HG03558 (cell line): ENCODE data around the gene SFXN5.

Source experiments
- ATAC-seq: cut with Tn5 transposase; IDR thresholded peaks from one replicate; pipeline ENCODE4 v1.9.1; 2021; ENCODE audit warnings: moderate number of reproducible peaks; ENCODE audit not compliant: unreplicated experiment; ENCODE audit errors: extremely low read depth

Gene SFXN5

DNA sequence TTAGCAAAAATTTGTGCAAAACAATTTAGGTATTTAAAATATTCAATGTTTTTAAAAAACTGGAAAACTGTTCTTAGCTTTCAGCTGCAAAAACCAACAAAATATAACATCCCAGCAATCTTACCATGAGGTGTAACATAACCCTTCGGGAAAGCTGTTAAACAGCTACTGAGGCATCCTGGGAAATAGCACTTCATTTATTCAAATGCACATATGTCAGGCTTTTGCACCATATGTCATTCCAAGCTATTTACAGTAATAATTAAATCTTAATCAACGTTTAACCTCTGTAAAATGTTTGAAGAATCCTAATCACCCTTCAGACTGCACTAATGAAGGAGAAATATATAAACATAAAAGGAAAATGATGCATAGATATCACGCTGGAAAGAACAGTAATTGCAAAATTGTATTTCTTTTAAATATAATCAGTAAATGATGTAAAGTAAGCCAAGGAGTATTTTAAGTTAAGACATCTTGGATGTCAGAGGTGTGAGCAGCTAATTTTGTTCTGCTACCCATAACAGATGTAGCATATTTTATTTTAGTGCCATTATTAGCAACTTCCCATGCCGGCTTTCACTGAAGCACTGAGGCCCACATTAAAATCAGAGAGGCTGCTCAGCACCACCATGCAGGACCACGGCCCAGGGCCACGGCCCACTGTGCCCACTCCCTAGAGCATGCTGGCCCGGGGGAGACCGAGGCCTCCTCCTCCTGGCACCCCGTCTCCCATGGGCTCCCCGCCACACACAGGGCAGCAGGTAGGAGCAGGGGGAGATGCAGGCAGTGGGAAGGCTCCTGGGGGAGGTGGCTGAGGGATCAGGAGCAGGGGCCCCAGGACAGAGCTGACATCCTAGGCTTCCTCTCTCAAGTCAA is 123.3 kb downstream of the SFXN5 start:
- no peak for ATAC-seq

DNA sequence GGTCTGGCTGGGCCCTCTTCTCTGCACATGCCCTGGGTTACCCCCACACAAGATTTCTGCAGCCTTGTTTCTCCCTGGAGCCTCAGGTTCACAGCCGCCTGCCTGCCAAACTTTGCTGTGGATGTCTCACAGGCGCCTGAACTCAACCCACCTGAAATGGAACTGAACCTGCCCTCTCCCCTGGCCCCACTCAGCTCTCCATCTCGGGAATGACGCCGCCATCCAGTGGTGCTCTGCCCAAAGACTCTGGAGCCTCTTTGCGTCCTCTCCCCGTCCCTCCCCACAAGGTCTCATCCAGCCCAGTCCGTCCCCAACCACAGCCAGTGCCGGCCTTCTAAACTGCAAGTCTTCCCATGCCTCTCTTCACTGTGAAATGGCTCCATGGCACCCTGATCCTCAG is 125.0 kb downstream of the SFXN5 start:
- ATAC-seq = no peak

DNA sequence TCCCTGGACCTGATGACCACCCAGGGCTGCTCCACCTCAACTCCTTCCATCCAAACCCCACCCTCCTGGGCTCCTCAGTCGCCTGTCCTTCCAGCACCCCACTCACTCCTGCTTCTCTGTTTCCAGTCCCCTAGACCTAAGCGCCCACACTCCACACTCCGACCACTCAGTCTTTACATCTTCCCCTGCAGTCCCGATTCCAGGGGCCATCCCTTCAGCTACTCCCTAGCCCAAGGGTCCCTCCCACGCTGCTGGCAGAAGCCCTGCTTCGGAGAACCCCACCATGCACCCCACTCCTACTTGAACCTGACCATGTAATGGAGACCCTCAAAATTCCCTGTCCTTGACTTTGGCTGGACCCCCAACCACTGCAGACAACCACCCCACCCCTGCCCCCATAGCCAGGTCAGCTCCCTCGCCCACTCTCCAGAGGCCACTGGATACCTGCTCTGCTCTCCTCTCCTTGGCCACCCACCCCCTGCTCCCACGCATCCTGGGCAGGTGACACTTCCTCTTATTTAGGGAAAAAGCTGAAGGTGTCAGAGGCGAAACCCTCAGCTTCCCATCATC is 126.0 kb downstream of the SFXN5 start:
- ATAC-seq = no peak

DNA sequence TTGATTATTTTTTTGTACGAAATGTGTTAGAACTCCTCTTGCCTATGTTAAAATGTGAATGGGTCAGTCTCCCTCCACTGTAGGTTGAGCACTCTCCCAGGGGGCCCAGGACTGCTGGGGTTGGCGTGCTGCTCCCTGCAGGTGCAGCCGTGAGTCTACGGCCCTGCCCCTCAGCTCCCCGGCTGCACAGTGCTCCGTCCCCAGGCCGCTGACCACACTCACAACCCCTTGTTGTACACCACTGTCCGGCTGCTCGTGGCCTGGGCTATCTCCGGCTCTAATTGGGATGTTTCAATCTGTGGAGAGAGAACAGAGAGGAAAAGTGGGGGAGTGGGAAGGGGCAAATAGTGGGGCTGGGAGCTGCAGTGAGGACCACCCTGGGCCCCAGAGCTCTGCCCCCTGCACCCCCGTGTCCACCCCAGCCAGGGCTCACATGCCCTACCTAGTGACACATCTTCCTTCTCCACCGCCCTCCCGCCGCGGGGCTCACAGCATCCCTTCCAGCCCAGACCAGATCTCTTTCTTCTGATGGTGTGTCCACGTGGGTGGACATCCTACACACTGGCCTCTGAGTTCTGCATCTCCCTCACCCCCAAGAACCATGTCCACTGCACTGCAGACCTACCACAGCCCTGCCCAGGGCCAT is 126.6 kb downstream of the SFXN5 start:
- no peak for ATAC-seq

DNA sequence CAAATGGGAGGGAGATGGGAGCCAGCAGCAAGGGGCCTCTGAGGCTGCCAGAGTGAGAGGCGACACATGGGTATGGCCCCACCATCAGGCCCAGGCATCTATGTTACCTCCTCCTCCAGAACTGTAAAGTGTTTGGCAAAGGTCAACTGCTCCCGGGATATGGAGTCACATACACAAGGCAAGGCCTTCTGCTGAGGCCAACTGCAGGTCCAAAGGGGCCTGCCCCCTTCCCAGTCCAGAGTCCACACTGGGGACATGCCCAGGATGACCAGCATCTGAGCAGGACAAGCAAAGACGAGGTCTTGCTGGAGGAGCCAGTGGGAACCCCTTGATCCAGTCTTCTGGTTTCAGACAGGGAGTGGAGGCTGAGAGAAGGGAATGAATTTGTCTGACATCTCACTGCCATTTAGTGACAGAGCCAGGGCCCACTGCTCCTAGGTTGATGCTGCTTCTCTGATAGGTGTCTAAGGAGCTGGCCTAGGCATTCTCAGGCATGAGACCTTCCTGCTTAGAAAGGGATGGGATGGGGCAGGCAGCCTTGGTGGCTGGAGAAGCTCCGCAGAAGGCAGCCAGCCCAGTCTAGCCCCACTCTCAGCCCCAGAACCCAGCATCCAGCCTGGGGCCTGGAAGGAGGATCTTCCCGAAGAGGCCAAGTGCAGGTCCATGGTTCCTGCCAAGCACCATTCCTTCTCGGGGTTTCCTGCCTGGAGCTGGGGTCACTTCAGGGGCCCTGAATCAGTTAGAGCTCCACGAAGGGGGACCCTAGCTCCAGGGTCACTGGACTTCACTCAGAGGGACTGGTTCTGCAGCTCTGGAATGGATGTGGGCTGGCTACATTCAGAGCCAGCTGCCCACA is 127.7 kb downstream of the SFXN5 start:
- ATAC-seq = no peak

DNA sequence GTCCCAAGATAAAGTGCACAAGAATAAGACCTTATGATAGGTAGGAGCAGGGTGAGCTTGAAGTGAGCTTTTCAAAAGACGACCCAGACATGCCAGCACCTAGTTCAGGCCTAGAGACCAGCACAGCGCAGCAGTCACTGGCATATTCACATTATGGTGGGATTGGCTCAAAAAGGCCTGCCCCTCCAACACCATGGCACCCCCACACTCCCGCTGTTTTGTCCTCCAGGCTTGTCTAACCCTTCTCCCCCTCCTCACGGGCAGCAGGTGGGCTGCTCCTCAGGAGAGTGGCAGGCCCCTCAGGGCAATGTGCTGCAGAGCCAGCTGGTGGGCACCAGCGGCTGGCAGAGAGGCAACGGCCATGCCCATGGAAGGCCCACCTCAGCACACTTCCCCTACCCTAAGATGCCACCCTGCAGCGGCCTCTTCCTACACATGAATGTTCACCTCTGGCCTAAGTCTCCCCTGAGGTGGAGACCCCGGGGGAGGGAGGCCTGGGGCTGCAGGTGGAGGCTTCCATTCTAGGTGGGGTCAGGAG is 128.6 kb downstream of the SFXN5 start:
- no peak for ATAC-seq

DNA sequence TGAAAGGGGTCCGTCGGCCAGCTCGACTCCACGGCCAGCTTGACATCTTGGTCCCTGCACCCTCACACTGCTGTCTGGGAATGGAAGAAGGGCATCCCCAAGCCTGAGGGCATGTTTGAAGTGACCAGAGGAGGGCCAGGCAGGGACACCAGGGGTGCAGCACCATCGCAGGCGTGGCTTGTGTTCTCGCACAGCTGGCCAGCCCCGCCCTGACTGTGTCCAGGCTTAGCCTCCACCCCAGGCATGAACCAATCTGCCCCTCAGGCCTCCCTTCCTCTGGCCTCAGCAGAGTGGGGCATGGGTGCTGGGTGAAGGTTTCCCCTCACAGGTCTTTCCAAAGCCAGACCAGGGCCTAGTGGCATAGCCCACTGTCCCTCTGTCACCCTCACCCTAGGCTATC is 129.2 kb downstream of the SFXN5 start:
- no peak for ATAC-seq

DNA sequence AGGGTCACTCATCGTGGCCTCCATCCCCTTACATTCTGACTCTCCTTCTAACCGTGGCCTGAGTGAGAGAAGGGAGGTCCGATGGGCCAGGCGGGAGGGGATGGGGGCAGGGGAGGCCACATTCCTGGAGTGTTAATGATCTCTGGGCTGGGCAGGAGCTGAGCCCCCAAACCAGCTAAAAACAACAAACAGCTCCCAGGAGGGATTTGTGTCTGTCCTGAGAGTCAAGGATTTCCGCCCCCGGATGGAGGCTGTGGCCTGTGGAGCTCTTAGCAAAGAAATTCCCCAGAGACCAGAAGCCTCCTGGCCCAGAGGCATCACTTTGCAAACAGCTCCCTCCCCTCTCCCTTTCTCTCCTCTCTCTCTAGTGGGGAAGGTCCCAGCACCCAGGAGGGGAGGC is 130.7 kb downstream of the SFXN5 start:
- no peak for ATAC-seq

DNA sequence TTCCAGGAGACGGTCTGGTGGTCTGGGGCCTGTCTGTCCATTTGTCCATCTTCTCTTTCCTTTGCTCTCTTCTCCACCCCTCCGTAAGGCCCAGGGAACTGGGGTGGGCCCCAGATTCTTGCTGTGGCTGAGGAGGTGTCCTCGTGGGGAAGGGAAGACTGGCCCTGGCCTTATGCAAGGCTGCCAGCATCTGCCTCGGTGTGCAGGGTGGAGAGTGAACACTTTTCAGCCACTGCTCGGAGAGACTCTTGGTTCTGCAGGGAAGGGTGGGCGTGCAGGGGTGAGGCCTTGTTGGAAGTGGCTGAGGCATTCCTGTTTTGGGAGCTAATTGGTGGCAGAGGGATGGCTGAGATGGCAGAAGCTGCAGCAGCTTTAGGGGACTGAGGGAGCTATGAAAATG is 131.2 kb downstream of the SFXN5 start:
- ATAC-seq = no peak

DNA sequence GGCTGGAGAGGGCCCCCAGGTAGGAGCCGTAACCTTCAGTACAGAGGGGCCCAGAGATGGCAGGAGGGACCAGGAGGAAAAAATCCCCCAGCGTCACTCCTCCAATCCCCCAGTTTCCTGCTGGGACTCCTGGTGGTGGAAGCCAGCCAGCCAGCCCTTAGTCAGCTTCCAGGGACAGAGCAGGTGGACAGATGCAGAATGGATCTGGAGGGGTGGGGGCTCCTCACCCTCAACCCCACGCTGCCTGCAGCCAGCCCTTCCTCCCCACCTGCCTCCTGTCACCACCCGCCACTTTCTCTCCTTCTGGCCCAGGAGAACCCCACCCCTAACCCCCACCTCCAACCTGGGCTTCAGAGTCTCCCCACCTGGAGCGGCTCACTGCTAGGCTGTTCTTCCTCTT is 133.1 kb downstream of the SFXN5 start:
- ATAC-seq = no peak

DNA sequence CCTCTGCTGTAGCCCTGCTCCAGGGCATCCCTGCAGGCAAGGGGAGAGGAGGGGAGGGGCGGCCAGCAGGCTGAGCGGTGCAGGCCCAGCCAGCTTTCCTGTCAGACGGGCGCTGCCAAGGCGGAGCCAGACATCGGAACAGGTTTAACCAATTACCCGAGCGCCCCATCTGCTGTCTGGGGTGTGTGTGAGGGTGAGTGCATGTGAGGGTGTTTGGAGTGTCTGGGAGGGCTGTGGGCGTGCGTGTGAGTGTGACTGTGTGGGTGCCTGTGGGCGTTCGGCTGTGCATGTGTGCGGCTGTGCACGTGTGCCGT is 134.2 kb downstream of the SFXN5 start:
- no peak for ATAC-seq

DNA sequence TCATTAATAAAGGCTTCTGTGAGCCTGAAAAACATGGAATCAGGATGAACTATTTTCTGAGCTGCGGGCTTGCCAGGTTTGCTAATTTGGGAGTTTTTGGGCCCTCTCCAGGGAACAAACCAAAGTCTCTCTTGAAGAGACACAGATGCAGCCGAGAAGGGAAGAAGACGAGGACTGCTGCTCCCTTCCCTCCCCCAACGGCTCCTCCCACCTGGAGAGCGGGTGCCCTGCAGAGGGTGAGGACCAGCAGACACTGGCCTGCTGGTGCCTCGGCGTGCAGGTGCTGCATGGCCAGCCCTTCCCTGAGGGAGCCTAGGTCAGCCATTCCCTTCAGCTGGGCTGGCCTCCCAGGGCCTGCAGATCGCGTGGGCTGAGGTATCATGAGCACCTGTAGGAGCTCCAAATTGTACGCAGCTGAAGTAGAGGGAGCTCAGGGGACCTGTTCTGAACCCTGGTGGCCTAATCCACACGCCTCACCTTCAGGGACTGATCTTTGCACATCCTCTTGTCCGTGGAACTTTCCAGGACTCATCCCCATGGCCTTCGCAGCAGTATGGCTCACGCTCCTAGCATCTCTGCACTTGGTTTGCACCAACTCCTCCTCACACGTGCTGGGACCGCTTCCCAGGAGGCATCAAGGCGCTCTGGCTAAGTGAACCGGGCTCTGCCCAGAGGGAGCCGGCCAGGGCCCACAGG is 134.7 kb downstream of the SFXN5 start:
- ATAC-seq = no peak

DNA sequence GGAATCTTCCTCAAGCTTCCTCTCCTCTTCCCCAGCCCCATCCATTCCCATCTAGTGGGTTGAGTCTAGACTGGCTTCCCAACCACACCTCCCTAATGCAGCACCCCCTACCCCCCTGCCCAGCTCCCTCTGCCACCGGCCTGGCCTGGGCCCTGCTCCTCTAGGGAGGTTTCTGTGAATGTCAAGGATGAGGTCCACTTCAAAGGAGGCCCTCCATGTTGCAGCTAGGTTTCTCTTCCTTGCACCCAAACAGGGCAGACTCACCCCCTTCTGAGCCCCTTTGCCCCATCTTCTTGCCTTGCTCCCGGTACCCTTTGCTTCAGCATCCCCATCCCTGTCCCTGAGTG is 135.9 kb downstream of the SFXN5 start:
- no peak for ATAC-seq

DNA sequence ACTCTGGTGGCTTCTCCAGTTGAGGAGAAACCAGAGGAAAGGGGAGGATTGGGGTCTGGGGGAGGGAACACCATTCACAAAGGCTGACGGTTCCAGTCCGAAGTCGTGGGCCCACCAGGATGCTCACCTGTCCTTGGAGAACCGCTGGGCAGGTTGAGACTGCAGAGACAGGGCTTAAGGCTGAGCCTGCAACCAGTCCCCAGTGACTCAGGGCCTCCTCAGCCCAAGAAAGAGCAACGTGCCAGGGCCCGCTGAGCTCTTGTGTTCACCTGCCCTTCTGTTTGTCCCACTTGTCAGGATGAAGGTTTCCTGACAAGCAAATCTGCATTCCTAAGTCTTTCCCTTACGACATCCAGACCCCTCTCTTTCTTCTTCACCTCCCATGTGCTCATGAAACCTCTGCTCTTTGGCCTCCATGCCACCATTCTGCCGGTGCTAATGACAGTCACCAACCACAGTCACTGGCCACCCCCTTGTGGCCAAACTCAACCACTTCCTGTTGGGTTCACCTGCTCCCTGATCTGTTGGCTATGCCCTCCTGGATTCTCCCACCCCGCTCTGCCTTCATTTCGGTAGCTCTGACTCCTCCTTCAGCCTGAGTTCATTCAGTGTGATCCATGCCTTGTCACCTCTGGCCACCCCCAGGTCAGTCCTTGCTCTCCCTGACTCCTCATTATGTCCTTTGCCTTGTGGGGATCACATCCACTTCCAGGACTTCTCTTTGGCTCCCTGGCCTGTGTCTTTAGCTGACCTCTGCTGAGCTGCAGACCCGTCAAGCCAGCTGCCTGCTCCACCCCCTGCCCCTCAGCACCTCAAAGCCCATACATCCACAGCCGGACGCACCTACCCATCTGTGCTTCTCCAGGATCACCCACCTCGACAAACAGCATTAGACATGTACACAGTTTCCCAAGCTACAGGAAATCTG is 136.6 kb downstream of the SFXN5 start:
- no peak for ATAC-seq

DNA sequence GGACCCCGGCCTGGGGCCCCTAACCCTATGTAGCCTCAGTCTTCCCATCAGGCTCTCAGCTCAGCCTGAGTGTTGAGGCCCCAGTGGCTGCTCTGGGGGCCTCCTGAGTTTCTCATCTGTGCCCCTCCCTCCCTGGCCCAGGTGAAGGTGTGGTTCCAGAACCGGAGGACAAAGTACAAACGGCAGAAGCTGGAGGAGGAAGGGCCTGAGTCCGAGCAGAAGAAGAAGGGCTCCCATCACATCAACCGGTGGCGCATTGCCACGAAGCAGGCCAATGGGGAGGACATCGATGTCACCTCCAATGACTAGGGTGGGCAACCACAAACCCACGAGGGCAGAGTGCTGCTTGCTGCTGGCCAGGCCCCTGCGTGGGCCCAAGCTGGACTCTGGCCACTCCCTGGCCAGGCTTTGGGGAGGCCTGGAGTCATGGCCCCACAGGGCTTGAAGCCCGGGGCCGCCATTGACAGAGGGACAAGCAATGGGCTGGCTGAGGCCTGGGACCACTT is 137.8 kb downstream of the SFXN5 start:
- no peak for ATAC-seq

DNA sequence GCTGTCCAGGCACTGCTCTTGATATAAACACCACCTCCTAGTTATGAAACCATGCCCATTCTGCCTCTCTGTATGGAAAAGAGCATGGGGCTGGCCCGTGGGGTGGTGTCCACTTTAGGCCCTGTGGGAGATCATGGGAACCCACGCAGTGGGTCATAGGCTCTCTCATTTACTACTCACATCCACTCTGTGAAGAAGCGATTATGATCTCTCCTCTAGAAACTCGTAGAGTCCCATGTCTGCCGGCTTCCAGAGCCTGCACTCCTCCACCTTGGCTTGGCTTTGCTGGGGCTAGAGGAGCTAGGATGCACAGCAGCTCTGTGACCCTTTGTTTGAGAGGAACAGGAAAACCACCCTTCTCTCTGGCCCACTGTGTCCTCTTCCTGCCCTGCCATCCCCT is 138.3 kb downstream of the SFXN5 start:
- no peak for ATAC-seq

DNA sequence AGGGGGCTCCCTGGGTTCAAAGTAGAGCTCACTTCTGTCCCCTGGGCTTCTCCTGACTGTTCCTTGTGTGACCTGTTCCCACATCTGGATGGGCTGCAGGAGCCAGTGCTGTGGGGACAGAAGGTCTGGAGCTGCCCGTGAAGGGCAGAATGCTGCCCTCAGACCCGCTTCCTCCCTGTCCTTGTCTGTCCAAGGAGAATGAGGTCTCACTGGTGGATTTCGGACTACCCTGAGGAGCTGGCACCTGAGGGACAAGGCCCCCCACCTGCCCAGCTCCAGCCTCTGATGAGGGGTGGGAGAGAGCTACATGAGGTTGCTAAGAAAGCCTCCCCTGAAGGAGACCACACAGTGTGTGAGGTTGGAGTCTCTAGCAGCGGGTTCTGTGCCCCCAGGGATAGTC is 138.7 kb downstream of the SFXN5 start:
- ATAC-seq = no peak

DNA sequence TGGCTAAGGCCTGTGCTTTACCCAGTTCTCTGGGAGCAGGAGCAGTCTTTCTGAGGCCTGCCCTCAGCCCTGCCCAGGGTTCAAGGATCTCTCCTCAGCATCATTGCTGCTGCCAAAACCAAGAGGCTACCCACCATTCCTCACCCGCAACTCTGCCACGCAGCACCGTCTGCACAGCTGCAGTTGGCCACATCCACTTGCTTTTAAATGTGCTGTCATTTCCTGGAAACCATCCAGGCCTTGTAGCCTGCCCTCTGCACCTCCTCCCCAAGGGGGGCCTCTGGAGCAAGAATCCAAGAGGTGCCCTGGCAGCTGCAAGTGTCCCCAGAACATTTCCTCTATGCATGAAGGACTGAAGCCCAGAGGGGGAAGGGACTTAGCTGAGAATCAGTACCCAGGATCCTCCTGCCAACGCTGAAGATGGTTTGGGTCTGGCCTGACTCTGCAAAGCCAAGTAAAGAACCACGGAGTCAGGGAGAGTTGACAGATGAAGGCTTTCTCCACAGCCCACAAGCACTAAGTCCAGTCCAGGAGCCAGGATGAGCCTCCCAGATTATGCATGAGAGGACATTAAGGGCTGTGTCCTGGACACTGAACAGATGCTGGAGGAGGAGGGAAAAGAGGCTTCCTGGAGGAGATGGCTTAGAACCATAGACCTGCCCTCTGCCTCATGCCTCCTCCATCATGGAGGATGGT is 139.3 kb downstream of the SFXN5 start:
- no peak for ATAC-seq
